Measurements from ENCODE around the gene SLC29A3.
"Not testable (repeated sequence)": the region's sequence is repeated elsewhere in the genome, so short reads cannot be mapped to it uniquely, and the experiment has no call there.

Gene SLC29A3

GRCh38 chr10:71349406-71349805 lies 30.3 kb downstream of the SLC29A3 start:
- DNase-seq = no peak

DNA sequence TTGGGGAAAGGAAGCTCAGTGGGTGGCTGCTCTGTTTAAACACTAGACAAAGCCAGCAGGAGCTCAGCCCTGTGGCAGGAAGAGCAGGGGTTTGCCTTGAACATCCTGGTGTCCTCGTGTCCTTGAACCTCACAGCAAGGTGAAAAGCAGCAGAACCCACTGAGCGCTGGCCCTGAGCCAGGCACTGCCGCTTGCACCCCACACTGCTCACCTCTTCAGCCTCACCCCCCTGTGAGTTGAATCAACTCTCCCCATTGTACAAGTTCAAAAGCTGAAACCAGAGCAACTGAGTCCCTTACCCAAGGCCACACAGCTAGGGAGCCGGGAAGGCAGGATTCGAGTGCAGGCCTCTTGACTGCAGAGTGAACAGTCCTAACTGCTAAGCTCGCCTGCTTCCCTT lies 32.0 kb downstream of the SLC29A3 start:
- DNase-seq = no peak

DNA sequence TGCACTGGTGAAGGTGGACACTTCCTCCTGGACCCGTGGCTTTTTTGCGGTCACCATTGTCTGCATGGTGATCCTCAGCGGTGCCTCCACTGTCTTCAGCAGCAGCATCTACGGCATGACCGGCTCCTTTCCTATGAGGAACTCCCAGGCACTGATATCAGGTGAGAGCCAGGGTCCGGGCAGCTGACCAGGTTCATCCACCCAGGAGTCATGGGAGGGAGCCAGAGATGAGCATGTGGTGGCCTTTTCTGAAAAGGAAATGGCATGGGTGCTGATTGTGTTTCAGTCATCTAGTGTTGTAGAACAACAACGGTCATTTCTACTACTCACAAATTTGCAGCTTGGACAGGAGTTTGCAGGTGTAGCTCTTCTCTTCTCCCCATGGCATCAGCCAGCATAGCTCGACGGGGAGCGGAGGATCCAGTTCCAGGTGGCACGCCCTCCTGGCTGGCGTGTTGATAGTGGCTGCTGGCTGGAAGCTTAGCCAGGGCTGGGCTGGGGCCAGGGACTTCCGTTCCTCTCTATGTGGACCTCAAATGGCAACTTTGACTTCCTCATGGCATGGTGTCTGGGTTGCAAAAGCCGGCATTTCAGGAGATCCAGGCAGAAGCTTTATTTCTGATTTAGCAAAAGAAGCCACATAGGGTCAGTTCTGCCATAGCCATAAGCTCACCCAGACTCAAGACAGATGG lies 32.7 kb downstream of the SLC29A3 start:
- no peak for DNase-seq

- DNase-seq = no peak
Observed at GRCh38 chr10:71353639-71354038, 34.6 kb downstream of the SLC29A3 start.

DNA sequence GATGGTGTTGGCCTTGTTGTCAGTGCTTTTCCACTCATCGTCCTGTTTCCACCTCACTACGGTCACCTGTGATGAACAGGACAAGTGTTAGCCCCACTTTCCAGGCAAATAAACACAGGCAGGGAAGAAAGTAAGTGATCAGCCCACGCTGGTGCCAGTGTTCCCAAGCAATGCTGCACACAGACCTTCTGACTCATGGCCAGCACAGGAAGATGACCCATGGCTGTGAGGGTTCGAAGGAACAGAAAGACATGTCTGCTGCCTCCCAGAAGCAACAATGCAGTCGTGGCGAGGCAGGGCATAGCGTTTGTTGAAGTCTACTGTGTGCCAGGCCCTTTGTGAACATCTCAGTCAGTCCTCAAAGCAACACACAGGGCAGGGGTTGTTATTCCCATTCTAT lies 35.7 kb downstream of the SLC29A3 start:
- no peak for DNase-seq

GRCh38 chr10:71355886-71356285 lies 36.8 kb downstream of the SLC29A3 start:
- DNase-seq = no peak

DNA sequence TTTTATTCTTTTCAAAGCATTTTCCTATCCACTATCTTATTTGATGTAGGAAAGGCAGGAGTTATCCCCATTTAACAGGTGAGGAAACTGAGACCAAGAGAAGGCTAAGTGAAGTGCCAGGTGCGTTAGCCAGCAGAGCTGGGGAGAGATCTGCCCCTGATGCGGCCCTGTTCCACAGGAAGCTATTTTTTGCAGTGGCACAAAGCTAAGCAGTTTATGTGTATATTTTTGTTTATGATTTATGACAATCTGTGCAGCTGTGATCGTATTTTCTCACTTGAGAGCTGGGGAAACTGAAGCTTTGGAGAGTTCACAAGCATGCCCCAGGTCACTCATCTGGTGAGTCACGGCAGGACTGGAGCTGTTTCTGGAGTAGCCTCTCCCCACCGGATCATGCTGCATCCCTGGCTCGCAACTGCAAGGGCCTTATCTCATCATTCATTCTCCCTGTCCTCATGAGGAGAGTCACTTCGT lies 38.8 kb downstream of the SLC29A3 start:
- DNase-seq = no peak

DNA sequence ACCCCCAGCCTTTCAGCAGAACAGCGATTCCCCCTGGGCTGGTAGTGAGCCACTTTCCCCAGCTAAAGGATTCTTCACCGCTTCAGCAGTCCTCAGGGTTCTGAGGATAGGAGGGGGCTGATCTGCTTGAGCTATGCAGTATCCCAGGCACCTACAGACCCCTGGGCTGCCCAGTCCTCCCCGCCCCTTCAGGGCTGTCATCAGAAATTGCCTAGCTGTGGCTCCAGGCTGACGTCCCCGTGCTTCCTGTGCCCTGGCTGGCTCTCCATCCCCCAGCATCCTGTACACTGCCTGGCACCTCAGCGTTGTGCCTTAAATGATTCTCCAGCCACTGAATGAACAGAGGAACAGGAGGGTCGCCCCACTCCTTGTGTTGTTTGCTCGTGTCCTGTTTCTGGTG lies 39.2 kb downstream of the SLC29A3 start:
- DNase-seq = no peak

GRCh38 chr10:71358906-71359305 lies 39.8 kb downstream of the SLC29A3 start:
- not testable (repeated sequence) for DNase-seq

- DNase-seq = no peak
Observed at GRCh38 chr10:71359364-71360046, 40.4 kb downstream of the SLC29A3 start.

- no peak for DNase-seq
Observed at GRCh38 chr10:71360735-71361134, 41.7 kb downstream of the SLC29A3 start.

GRCh38 chr10:71361581-71361980 lies 42.5 kb downstream of the SLC29A3 start:
- DNase-seq = no peak

- DNase-seq = no peak
Observed at GRCh38 chr10:71362141-71362540, 43.1 kb downstream of the SLC29A3 start.

GRCh38 chr10:71363936-71364335 lies 44.9 kb downstream of the SLC29A3 start:
- DNase-seq = no peak

DNA sequence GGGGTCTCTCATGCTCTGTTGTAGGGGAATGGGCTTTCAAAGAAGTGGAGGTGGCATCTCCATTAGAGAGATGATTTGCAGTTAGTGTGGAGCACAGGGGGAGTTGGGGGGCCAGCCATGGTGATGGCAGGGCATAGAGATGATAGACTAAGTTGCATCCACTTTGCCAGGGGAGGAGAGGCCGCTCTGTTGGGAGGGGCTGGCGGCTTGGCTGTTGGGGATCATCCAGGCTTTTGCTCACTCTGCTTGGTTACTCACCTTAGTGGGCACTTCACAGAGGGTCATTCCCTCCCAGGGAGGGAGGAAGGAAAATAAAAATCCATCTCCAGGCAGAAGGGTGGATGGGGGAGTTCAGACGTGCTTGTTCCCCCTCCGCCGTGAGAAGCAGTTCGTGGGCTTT lies 46.3 kb downstream of the SLC29A3 start:
- no peak for DNase-seq

DNA sequence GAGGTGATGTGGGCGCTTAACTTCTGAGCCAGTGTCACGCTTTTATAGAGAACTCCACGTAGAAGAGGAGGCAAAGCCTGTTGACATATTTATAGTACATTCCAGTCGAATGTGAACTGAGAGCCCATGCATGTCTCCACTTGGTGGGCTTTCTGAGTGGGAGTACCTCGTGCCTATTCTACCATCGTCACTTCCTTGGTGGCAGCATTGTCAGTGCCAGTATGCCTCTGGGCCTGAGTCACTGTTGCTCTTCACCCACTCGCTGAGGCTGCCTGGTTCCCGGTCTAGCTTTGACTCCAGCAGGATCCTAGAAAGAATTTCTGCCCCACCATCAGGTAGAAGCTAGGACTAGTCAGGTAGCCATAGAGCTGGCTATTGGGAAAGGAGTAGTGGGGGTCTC lies 47.6 kb downstream of the SLC29A3 start:
- DNase-seq = no peak

- DNase-seq = no peak
Observed at GRCh38 chr10:71367271-71367670, 48.2 kb downstream of the SLC29A3 start.

DNA sequence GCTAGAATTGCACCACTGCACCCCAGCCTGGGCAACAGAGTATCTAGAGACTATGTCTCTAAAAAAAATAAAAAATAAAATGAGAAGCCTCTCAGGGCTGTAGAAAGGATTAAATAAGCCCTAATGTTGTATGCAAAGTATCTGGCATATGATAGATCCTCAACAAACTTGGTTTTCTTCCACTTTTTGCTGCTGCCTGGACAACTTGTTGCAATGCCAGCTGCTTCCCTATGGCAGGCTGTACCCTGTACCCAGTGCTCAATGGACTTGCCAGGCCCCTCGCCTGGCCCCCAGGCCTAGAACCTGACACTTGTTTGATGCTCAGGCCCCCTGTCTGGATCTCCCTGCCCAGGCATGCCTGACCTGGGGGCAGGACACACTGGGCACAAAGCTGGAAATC lies 49.1 kb downstream of the SLC29A3 start:
- no peak for DNase-seq

- no peak for DNase-seq
Observed at GRCh38 chr10:71368643-71369042, 49.6 kb downstream of the SLC29A3 start.

DNA sequence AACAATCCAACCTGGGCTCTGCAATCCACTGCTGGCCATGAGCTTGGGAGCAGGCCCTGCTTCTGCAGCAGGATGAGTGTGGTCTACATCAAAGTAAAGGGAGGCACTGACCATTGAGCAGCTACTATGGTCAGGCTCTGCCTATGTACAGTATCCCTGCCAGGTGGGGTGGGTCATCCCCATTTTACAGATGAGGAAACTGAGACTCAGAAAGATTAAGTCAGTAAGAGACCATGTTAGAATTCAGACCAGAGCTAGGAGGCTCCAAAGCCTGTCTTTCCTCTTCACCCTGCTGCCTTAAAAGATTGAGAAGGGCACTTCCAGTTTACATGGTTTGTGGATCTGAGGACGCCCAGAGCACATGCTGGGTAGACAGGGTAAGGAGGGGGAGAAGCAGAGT lies 50.5 kb downstream of the SLC29A3 start:
- no peak for DNase-seq

GRCh38 chr10:71370031-71370430 lies 51.0 kb downstream of the SLC29A3 start:
- no peak for DNase-seq

DNA sequence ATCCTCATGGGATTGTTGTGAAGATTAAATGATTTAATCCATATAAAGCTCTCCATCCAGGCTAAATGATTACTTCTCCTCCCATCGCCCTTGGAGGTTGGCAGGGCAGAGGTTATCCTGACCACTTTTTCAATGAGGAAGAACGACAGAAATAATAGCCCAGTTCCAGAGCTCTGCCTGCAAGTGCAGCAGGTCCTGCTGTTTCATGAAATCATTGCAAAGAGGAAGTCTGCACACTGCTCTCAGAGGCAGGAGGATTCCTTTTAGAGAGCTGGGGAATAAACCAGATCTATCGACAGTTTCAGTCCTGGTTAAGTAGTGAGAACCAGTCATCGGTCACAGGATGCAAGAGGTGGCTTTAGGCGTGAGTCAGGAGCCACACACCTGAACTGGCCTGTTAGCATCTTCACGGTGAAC lies 52.7 kb downstream of the SLC29A3 start:
- DNase-seq = no peak

GRCh38 chr10:71372882-71373495 lies 53.9 kb downstream of the SLC29A3 start:
- DNase-seq = no peak

All from NCI-H2107 (cell line).